ENCODE results near the gene IL1RAPL1. TPM values are rescaled to one million over a fixed set of nuclear protein-coding genes. Genes with fewer than 3 reads are reported as not detected.

IL1RAPL1 gene
- 1 to 10 TPM; 2.2 to 6.0 (median 2.4) TPM for polyA plus RNA-seq (ENCODE audit: insufficient read length in 4 of 4)

GRCh38 chrX:28586981-28587551 is at the start of gene IL1RAPL1:
Gene IL1RAPL1, plus strand, starts transcription at chrX:28587446.
- peak in 1 of 4 donors; percentile 44 for DNase-seq (ENCODE audit: low read depth in 4 of 4, low spot score in 3 of 4)

GRCh38 chrX:28542791-28543190 is 44.5 kb upstream of the IL1RAPL1 start:
- DNase-seq (ENCODE audit: low read depth in 4 of 4, low spot score in 3 of 4): no peak

GRCh38 chrX:28549838-28550237 is 37.4 kb upstream of the IL1RAPL1 start:
- DNase-seq (ENCODE audit: low read depth in 4 of 4, low spot score in 3 of 4): no peak

GRCh38 chrX:28550331-28550872 is 36.8 kb upstream of the IL1RAPL1 start:
- no peak for DNase-seq (ENCODE audit: low read depth in 4 of 4, low spot score in 3 of 4)

- no peak for DNase-seq (ENCODE audit: low read depth in 4 of 4, low spot score in 3 of 4)
Observed at GRCh38 chrX:28552322-28552721, 34.9 kb upstream of the IL1RAPL1 start.

GRCh38 chrX:28552882-28553829 is 34.1 kb upstream of the IL1RAPL1 start:
- DNase-seq (ENCODE audit: low read depth in 4 of 4, low spot score in 3 of 4): no peak

GRCh38 chrX:28576117-28576516 is 11.1 kb upstream of the IL1RAPL1 start:
- no peak for DNase-seq (ENCODE audit: low read depth in 4 of 4, low spot score in 3 of 4)

- DNase-seq (ENCODE audit: low read depth in 4 of 4, low spot score in 3 of 4): no peak
Observed at GRCh38 chrX:28581522-28581921, 5.7 kb upstream of the IL1RAPL1 start.

GRCh38 chrX:28582511-28582910 is 4.7 kb upstream of the IL1RAPL1 start:
- DNase-seq (ENCODE audit: low read depth in 4 of 4, low spot score in 3 of 4): no peak

- no peak for DNase-seq (ENCODE audit: low read depth in 4 of 4, low spot score in 3 of 4)
Observed at GRCh38 chrX:28584025-28584424, 3.2 kb upstream of the IL1RAPL1 start.

GRCh38 chrX:28585767-28586166 is 1.5 kb upstream of the IL1RAPL1 start:
- no peak for DNase-seq (ENCODE audit: low read depth in 4 of 4, low spot score in 3 of 4)

- no peak for DNase-seq (ENCODE audit: low read depth in 4 of 4, low spot score in 3 of 4)
Observed at GRCh38 chrX:28586286-28586685, 960 bp upstream of the IL1RAPL1 start.

- DNase-seq (ENCODE audit: low read depth in 4 of 4, low spot score in 3 of 4): no peak
Observed at GRCh38 chrX:28589046-28589445, 1.8 kb downstream of the IL1RAPL1 start.

- DNase-seq (ENCODE audit: low read depth in 4 of 4, low spot score in 3 of 4): no peak
Observed at GRCh38 chrX:28590396-28590795, 3.1 kb downstream of the IL1RAPL1 start.

GRCh38 chrX:28591542-28591941 is 4.3 kb downstream of the IL1RAPL1 start:
- no peak for DNase-seq (ENCODE audit: low read depth in 4 of 4, low spot score in 3 of 4)

- DNase-seq (ENCODE audit: low read depth in 4 of 4, low spot score in 3 of 4): no peak
Observed at GRCh38 chrX:28595346-28595745, 8.1 kb downstream of the IL1RAPL1 start.

GRCh38 chrX:28599957-28600356 is 12.7 kb downstream of the IL1RAPL1 start:
- no peak for DNase-seq (ENCODE audit: low read depth in 4 of 4, low spot score in 3 of 4)

- DNase-seq (ENCODE audit: low read depth in 4 of 4, low spot score in 3 of 4): no peak
Observed at GRCh38 chrX:28609003-28609402, 21.8 kb downstream of the IL1RAPL1 start.

- no peak for DNase-seq (ENCODE audit: low read depth in 4 of 4, low spot score in 3 of 4)
Observed at GRCh38 chrX:28609917-28610613, 22.8 kb downstream of the IL1RAPL1 start.

- no peak for DNase-seq (ENCODE audit: low read depth in 4 of 4, low spot score in 3 of 4)
Observed at GRCh38 chrX:28610746-28611145, 23.5 kb downstream of the IL1RAPL1 start.

GRCh38 chrX:28613558-28613957 is 26.3 kb downstream of the IL1RAPL1 start:
- no peak for DNase-seq (ENCODE audit: low read depth in 4 of 4, low spot score in 3 of 4)

Data from left renal pelvis (tissue), 4 donors.